ENCODE results near the gene SPATA18.

DNA sequence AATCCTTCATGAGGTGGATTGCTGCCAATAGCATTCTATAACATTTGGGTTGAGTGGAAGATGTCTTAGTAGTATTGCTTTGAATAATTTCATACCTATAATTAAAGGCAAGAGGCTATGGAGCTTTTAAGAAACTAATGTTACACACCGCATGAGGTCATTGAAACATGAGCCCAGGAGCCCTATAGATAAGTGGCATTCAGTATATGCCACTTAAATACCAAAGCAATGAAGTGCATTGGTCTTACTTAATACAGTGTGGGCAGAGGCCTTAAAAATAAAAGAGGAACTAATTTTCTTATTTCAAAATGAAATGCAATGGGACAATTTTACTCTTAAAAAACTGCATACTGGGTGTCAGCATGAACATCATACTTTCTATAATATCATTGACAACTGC lies 47.5 kb downstream of the SPATA18 start:
- TF ChIP-seq, protein P1, sequence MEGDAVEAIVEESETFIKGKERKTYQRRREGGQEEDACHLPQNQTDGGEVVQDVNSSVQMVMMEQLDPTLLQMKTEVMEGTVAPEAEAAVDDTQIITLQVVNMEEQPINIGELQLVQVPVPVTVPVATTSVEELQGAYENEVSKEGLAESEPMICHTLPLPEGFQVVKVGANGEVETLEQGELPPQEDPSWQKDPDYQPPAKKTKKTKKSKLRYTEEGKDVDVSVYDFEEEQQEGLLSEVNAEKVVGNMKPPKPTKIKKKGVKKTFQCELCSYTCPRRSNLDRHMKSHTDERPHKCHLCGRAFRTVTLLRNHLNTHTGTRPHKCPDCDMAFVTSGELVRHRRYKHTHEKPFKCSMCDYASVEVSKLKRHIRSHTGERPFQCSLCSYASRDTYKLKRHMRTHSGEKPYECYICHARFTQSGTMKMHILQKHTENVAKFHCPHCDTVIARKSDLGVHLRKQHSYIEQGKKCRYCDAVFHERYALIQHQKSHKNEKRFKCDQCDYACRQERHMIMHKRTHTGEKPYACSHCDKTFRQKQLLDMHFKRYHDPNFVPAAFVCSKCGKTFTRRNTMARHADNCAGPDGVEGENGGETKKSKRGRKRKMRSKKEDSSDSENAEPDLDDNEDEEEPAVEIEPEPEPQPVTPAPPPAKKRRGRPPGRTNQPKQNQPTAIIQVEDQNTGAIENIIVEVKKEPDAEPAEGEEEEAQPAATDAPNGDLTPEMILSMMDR (optimal IDR thresholded peaks at IDR 0.05 in 1 of 3, IDR thresholded peaks at IDR 0.05 in 1 of 3, conservative IDR thresholded peaks at IDR 0.05 in 1 of 3; ENCODE audit: extremely low read depth in 1 of 3, insufficient read depth in 2 of 3, low read length in 3 of 3), result no peak
- TF ChIP-seq EZH2 (IDR thresholded peaks at IDR 0.05; ENCODE audit: low read length), result no peak

Data from keratinocyte (primary cell).